ENCODE results near the gene DUSP22.

The DUSP22 gene

DNA sequence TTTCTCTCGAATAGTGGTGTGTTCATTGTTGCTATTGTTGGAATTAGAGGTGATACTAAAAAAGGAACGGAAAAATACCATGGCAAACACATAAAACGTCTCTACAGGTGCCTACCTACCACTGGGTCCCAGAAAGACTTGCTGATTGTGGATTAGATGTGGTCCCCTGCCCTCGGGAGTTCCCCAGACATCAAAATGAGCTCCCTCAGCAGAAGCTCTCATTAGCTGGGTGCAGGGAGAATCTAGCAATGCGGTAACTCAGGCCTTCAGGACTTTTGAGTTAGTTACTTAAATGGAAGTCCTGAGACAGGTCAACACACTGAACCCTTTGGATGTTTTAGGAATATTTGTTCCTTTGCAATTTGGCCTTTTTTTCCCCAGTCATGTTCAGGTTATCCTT is 105.3 kb downstream of the DUSP22 start:
- no peak for DNase-seq

DNA sequence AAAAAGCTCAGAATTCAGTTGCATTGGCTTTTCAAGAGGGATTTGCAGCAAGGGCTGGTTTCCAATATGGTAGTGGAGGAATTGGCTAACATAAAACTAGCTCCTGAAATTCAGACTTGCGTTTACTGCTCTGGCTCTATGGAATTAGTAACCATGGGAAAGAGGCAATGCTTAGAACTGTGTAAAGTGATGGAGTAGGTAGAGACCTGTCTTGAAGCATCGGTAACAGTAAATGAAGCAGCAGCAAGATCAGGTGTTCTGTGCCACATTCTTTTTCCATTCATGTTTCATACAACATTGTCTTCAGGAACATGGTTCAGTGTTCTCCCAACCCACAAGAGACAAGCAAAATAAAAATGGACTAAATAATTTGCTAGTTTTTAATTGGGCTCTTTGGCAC is 105.8 kb downstream of the DUSP22 start:
- no peak for DNase-seq

DNA sequence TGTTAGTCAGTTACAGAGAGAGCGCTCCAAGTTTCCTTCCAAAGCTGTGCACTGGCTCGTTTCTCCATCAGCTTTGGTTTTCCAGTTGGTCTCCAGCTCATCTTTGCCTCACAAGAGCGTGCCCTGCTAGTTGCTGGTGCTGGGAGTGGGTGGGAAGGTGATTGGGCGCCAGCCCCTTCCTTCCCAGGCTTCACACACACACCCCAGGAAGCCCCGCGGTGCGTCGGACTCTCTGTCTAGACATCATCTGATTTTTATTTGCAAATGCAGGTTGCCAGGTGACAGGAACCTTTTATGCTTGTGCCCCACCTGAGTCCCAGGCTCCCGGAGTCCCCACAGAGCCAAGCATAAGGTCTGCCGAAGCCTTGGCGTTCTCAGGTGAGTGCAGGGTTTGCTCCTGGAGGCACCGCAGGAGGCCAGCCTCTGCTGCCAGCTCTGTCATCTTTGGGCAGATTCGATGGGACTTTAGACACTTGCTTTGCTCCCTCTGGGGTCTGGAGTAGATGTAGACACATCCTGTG is 106.3 kb downstream of the DUSP22 start:
- DNase-seq, result no peak

DNA sequence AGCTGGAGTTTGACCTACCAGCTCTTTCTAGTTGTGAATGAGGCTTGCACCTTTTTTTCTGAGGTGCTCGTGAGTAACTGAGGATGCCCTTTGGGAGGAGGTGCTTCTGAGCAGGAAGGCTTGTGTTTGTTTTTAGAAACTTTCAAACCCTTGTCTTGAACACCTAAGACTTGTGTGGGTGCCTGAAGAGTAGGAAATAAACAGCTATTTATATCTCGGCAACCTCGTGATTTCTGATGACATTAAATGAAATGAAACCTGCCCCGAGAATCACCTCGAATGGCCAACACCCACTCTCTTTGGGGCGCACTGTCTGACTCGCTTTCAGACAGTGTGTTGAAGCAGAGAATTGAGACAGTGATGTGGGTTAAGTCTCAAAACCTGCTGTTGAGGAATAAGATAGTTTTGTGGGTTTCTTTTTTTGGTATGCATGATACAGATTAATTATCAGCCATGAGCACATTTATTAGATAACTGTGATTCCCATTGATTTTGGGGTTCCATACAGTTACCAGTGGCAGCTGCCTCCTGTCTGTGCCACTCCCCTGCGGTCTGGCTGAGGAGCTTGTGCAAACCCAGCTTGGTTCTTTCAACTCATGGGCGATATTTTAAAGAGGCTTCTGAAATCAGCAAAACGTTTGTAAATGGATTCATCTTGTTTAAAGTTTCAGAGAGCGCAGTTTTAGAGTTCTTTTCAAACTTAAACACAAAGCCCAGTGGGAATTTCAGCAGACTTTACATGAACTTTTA is 107.7 kb downstream of the DUSP22 start:
- DNase-seq, result no peak

DNA sequence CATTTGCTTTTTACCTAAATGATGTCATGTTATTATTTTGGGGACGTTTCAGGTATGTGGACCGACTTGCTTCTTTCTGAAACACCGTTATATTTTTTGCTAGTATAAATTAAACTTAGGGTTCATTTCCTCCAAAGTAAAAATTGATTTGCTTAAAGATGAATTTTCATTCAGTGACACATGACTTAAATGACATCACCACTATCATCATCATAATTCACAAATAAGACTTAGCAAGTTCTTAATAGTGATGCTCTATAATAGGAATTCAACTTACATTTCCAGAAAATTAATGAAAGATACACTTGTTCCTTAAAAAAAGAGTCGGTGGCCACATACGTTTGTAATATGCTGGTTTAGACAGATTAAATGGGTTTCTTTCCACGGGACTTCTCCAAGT is 108.5 kb downstream of the DUSP22 start:
- DNase-seq, result no peak
